HepG2 (cell line): ENCODE measurements around the gene CPNE5. TPM values are rescaled to one million over a fixed set of nuclear protein-coding genes. Genes with fewer than 3 reads are reported as not detected.

Experiments used
- CBX5 ChIP-seq: sonication (generic); formaldehyde crosslinking; IDR thresholded peaks from 2 replicates; pipeline ENCODE4 v1.4.0; 2020; ENCODE audit warnings: missing genetic modification reagents, borderline replicate concordance
- ELF1 ChIP-seq: sonication (generic); formaldehyde crosslinking; IDR thresholded peaks from 2 replicates; pipeline ENCODE4 v1.4.0; 2020; ENCODE audit warnings: missing genetic modification reagents
- MYC ChIP-seq: sonication (generic); formaldehyde crosslinking; IDR thresholded peaks from 2 replicates; pipeline ENCODE4 v1.9.0; 2021; ENCODE audit warnings: missing genetic modification reagents, borderline replicate concordance
- PHF8 ChIP-seq: sonication (generic); formaldehyde crosslinking; IDR thresholded peaks from 2 replicates; pipeline ENCODE4 v1.5.0; 2020; ENCODE audit warnings: missing genetic modification reagents
- POLR2A ChIP-seq, 2 experiments: IDR thresholded peaks; 2 replicates each; pipeline ENCODE4 v1.6.1; 2011; ENCODE audit warnings: low read depth in 2 of 2, low read length in 2 of 2, mild to moderate bottlenecking in 1 of 2, moderate library complexity in 1 of 2; ENCODE audit not compliant: insufficient read depth in 1 of 2
- RORA ChIP-seq: sonication (generic); formaldehyde crosslinking; IDR thresholded peaks from 2 replicates; pipeline ENCODE4 v1.5.0; 2020; ENCODE audit warnings: mild to moderate bottlenecking, missing genetic modification reagents, moderate library complexity
- SIX4 ChIP-seq: sonication (generic); formaldehyde crosslinking; IDR thresholded peaks from 2 replicates; pipeline ENCODE4 v1.4.0; 2020; ENCODE audit warnings: missing genetic modification reagents
- STAG1 ChIP-seq: sonication (generic); formaldehyde crosslinking; IDR thresholded peaks from 2 replicates; pipeline ENCODE4 v1.4.0; 2020; ENCODE audit warnings: missing genetic modification reagents
- TOPORS ChIP-seq: sonication (generic); formaldehyde crosslinking; IDR thresholded peaks from 2 replicates; pipeline ENCODE4 v1.8.0; 2023; ENCODE audit warnings: mild to moderate bottlenecking, missing genetic modification reagents
- ZHX1 ChIP-seq: sonication (generic); formaldehyde crosslinking; IDR thresholded peaks from 2 replicates; pipeline ENCODE4 v1.8.1; 2022; ENCODE audit warnings: low read depth, mild to moderate bottlenecking, missing genetic modification reagents
- ZNF558 ChIP-seq: sonication (generic); formaldehyde crosslinking; IDR thresholded peaks from 2 replicates; pipeline ENCODE4 v1.9.0; 2022; ENCODE audit warnings: mild to moderate bottlenecking, missing genetic modification reagents, borderline replicate concordance
- ZNF766 ChIP-seq: sonication (generic); formaldehyde crosslinking; IDR thresholded peaks from 2 replicates; pipeline ENCODE4 v1.5.0; 2020; ENCODE audit warnings: missing genetic modification reagents, borderline replicate concordance
- ZNF776 ChIP-seq: sonication (generic); formaldehyde crosslinking; IDR thresholded peaks from 2 replicates; pipeline ENCODE4 v1.4.0; 2020; ENCODE audit warnings: mild to moderate bottlenecking, missing genetic modification reagents
- ZNF891 ChIP-seq: sonication (generic); formaldehyde crosslinking; IDR thresholded peaks from 2 replicates; pipeline ENCODE4 v1.5.0; 2020; ENCODE audit warnings: mild to moderate bottlenecking, missing genetic modification reagents
- polyA plus RNA-seq, 8 experiments: library from polyadenylated mRNA; depleted of rRNA in 3 of 8; stranded (reverse) in 7 of 8; unstranded in 1 of 8; fragments of >200 nt; fragmentation: Illumina TruSeq in 4 of 8; extraction: Trizol in 4 of 8; gene quantifications; 2 replicates each; pipeline versions ENCODE4 v1.2.1 to v1.2.3, GENCODE V29; 2011 to 2016; ENCODE audit warnings: low read depth in 4 of 8, missing spikeins in 1 of 8, mixed read lengths in 1 of 8; ENCODE audit not compliant: insufficient read depth in 1 of 8
- total RNA-seq, 5 experiments: library from RNA; depleted of rRNA; stranded (reverse); fragments of >200 nt; fragmentation: Illumina TruSeq; extraction: Trizol; gene quantifications; 2 replicates each; pipeline ENCODE4 v1.2.3, GENCODE V29; 2016; ENCODE audit warnings: low read depth in 1 of 5
- TF ChIP-seq, protein P1 (sequence below): sonication (generic); formaldehyde crosslinking; IDR thresholded peaks from 2 replicates; pipeline ENCODE4 v1.4.0; 2020; ENCODE audit warnings: missing genetic modification reagents
- TF ChIP-seq, protein P2 (sequence below): sonication (generic); formaldehyde crosslinking; IDR thresholded peaks from 2 replicates; pipeline ENCODE4 v1.4.0; 2020; ENCODE audit warnings: missing genetic modification reagents, borderline replicate concordance

The CPNE5 gene
- total and polyA plus RNA-seq, 2 of the 13 experiments (the other 11 are each of a cell fraction or from before 2014, with no cell fraction given), result 0.16 TPM; not detected in 1

DNA sequence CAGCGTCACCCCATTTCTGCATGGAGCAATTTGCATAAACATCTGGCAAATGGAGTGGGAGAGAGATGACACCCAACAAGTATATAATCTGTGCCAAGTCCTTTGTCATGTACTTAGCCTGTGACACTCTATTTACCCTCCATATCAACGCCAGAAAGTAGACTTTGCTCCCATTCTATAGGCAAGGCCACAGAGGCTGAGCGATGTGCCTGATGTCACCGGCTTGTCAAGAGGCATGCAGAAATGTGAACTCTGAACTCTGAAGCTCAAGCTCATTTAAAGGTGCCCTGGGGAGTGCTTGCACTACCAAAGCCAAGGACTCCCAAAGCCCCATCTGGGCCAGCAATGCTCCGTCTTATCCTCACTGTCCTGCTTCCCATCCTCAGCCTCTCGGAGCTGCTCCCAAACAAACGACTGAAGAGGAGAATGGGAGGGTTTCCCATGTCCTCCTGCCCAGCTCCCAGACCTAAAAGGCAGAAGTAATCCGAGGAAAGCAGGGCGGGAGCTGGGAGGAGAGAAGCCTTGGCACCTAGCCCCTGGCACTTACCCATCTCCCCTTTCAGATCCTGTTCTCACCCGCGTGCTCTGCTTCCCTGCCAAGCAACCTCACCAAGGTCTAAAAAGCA, 9.2 kb downstream of the CPNE5 start (continued):
- TF ChIP-seq, protein P1, sequence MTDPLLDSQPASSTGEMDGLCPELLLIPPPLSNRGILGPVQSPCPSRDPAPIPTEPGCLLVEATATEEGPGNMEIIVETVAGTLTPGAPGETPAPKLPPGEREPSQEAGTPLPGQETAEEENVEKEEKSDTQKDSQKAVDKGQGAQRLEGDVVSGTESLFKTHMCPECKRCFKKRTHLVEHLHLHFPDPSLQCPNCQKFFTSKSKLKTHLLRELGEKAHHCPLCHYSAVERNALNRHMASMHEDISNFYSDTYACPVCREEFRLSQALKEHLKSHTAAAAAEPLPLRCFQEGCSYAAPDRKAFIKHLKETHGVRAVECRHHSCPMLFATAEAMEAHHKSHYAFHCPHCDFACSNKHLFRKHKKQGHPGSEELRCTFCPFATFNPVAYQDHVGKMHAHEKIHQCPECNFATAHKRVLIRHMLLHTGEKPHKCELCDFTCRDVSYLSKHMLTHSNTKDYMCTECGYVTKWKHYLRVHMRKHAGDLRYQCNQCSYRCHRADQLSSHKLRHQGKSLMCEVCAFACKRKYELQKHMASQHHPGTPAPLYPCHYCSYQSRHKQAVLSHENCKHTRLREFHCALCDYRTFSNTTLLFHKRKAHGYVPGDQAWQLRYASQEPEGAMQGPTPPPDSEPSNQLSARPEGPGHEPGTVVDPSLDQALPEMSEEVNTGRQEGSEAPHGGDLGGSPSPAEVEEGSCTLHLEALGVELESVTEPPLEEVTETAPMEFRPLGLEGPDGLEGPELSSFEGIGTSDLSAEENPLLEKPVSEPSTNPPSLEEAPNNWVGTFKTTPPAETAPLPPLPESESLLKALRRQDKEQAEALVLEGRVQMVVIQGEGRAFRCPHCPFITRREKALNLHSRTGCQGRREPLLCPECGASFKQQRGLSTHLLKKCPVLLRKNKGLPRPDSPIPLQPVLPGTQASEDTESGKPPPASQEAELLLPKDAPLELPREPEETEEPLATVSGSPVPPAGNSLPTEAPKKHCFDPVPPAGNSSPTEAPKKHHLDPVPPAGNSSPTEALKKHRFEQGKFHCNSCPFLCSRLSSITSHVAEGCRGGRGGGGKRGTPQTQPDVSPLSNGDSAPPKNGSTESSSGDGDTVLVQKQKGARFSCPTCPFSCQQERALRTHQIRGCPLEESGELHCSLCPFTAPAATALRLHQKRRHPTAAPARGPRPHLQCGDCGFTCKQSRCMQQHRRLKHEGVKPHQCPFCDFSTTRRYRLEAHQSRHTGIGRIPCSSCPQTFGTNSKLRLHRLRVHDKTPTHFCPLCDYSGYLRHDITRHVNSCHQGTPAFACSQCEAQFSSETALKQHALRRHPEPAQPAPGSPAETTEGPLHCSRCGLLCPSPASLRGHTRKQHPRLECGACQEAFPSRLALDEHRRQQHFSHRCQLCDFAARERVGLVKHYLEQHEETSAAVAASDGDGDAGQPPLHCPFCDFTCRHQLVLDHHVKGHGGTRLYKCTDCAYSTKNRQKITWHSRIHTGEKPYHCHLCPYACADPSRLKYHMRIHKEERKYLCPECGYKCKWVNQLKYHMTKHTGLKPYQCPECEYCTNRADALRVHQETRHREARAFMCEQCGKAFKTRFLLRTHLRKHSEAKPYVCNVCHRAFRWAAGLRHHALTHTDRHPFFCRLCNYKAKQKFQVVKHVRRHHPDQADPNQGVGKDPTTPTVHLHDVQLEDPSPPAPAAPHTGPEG (CRISPR knock-in tag), result no peak
- TF ChIP-seq STAG1 (no peak), MYC (CRISPR knock-in tag) (peak; percentile 41; the same call in 1 of the 2 replicates), POLR2A (IDR thresholded peaks at IDR 0.05; ENCODE audit: insufficient read depth in 1 of 2, low read depth in 2 of 2, low read length in 2 of 2) (peak in 1 of 2 experiments; percentile 45; a peak in 2 of 4 replicates), SIX4 (0 out of 2 replicates have a peak, but pooled peaks have one; percentile 9), ZNF766 (CRISPR knock-in tag) (no peak), CBX5 (CRISPR knock-in tag) (peak; percentile 82; the same call in 1 of the 2 replicates), ZHX1 (CRISPR knock-in tag) (peak; percentile 98), PHF8 (CRISPR knock-in tag) (peak; percentile 40; the same call in 1 of the 2 replicates), ZNF558 (CRISPR knock-in tag) (no peak), TOPORS (CRISPR knock-in tag) (no peak), ZNF776 (CRISPR knock-in tag) (no peak), RORA (CRISPR knock-in tag) (no peak), ZNF891 (CRISPR knock-in tag) (no peak), ELF1 (no peak)
- TF ChIP-seq, protein P2, sequence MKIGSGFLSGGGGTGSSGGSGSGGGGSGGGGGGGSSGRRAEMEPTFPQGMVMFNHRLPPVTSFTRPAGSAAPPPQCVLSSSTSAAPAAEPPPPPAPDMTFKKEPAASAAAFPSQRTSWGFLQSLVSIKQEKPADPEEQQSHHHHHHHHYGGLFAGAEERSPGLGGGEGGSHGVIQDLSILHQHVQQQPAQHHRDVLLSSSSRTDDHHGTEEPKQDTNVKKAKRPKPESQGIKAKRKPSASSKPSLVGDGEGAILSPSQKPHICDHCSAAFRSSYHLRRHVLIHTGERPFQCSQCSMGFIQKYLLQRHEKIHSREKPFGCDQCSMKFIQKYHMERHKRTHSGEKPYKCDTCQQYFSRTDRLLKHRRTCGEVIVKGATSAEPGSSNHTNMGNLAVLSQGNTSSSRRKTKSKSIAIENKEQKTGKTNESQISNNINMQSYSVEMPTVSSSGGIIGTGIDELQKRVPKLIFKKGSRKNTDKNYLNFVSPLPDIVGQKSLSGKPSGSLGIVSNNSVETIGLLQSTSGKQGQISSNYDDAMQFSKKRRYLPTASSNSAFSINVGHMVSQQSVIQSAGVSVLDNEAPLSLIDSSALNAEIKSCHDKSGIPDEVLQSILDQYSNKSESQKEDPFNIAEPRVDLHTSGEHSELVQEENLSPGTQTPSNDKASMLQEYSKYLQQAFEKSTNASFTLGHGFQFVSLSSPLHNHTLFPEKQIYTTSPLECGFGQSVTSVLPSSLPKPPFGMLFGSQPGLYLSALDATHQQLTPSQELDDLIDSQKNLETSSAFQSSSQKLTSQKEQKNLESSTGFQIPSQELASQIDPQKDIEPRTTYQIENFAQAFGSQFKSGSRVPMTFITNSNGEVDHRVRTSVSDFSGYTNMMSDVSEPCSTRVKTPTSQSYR (CRISPR knock-in tag), result no peak
